ENCODE data around the gene FEM1A.
"Not testable (repeated sequence)": the region's sequence is repeated elsewhere in the genome, so short reads cannot be mapped to it uniquely, and the experiment has no call there.

Gene FEM1A, protein sequence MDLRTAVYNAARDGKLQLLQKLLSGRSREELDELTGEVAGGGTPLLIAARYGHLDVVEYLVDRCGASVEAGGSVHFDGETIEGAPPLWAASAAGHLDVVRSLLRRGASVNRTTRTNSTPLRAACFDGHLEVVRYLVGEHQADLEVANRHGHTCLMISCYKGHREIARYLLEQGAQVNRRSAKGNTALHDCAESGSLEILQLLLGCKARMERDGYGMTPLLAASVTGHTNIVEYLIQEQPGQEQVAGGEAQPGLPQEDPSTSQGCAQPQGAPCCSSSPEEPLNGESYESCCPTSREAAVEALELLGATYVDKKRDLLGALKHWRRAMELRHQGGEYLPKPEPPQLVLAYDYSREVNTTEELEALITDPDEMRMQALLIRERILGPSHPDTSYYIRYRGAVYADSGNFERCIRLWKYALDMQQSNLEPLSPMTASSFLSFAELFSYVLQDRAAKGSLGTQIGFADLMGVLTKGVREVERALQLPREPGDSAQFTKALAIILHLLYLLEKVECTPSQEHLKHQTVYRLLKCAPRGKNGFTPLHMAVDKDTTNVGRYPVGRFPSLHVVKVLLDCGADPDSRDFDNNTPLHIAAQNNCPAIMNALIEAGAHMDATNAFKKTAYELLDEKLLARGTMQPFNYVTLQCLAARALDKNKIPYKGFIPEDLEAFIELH

DNA sequence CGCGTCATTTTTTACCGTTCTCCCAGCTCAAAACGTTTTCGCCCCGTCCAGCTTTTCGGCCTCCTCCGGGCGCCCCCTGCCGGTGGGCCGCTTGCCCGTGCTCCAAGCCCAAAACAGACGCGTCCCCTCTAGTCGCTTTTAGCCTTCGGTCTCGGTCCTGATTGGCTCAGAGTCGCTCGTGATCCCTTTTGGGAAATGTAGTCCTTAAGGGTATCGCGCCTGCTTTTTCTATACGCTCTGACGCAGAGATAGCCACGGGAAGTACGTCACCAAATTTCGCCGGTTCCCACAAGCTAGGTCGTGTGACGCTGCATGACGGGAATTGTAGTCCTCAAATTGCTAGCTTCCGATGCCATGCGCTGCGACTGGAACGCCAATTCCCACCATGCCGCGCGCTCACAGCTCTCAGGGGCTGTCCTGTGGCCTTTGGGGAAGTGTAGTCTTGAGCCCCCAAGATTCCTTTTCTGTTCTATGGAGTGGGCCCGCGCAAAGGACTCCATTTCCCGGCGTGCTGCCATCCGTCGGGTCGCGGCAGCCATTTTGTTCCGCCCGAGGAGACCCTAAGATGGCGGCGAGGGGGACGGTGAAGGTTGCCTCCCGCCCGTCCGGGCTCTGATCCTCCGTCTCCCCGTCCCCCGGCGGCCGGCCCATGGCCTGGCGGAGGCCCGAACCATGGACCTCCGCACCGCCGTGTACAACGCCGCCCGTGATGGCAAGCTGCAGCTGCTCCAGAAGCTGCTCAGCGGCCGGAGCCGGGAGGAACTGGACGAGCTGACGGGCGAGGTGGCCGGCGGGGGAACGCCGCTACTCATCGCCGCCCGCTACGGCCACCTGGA lies at the start of gene FEM1A:
TSS of gene FEM1A (plus strand) at position 552 of the 836 bp plus-strand sequence. CDS start at position 673, 121 bp downstream.
- peak; percentile 99 to 100 for DNase-seq

DNA sequence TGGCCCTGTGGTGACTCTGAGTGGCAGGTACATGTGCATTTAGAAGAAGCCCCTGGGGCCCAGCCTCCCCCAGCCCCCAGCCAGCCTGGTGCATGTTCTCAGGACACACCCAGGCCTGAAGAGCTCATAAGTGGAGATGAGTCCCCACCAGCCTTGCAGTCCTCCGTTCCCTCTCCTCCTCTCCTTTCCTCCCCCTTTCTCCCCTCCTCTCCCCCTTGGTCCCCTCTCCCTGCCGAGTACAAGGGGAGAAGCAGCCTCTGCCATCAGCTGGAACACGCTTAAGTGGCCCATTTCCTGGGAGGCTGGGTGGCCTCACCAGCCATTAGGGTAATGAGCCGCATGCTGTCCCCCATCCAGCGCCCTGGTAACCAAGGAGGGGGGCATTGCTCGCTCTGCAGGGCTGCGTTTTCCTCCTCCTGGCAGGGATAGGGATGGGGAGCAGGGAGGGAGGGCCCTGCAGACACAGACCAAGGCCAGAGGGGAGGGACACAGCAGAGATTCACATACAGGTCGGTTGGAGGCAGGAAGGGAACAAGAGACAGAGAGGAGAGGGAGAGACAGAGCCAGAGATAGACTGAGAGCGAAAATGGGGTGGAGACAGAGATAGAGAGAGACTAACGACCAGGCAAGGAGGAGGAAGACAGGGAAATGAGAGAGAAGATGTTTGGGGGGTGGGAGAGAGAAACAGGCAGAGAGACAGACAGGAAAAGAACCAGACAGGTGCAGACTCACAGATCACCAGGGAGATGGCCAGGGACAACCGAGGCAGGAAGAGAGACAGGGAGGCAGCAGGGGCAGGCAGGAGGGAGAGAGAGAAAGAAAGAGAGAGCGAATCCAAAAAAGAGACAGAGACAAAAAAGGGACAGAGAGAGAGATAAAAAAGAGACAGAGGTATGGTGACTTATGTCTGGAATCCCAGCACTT lies 48.5 kb upstream of the FEM1A start:
- no peak for DNase-seq

DNA sequence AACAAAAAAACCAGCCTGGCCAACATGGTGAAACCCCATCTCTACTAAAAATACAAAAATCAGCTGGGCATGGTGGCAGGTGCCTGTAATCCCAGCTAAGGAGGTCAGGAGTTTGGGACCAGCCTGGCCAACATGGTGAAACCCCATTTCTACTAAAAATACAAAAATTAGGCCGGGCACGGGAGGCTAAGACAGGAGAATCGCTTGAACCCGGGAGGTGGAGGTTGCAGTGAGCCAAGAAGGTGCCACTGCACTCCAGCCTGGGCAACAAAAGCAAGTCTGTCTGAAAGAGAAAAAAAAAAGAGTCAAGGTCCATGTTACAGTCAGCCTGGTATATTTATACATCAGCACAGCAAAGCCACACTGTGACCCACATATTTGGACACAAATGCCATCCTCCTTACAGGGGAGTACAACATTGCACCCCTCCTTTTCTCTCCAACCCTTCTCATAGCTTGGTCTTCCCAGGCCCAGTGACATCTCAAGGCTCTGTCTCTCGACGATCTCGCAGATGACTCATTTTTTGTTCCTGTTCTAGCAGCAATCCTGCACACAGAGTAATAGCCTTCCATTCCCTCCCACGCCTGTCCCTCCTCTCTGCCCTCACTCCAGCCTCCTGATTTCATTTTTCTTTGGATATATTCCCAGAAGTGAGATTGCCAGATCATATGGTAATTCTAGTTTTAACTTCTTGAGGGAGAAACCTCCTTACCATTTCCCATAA lies 46.9 kb upstream of the FEM1A start:
- no peak for DNase-seq

DNA sequence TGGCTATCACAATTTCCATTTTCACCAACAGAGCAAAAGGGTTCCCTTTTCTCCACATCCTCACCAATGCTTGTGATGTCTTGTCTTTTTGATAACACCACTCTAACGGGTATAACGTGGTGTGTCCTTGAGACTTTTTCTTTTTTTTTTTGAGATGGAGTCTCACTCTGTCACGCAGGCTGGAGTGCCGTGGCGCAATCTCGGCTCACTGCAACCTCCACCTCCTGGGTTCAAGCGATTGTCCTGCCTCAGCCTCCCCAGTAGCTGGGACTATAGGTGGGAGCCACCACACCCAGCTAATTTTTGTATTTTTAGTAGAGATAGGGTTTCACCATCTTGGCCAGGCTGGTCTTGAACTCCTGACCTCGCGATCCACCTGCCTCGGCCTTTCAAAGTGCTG lies 46.4 kb upstream of the FEM1A start:
- not testable (repeated sequence) for DNase-seq

DNA sequence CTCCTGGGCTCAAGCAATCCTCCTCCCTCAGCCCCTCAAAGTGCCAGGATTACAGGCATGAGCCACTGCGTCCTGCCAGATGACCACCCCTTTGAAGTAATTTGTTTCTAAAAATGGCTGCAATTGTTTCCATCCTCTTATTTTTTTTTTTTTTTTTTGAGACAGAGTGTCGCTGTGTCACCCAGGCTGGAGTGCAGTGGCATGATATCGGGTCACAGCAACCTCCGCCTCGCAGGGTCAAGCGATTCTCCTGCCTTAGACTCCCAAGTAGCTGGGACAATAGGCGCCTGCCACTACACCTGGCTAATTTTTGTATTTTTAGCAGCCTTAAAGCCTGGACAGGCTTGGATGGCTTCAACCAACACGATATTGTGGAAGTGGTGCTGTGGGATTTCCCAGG lies 45.5 kb upstream of the FEM1A start:
- no peak for DNase-seq

DNA sequence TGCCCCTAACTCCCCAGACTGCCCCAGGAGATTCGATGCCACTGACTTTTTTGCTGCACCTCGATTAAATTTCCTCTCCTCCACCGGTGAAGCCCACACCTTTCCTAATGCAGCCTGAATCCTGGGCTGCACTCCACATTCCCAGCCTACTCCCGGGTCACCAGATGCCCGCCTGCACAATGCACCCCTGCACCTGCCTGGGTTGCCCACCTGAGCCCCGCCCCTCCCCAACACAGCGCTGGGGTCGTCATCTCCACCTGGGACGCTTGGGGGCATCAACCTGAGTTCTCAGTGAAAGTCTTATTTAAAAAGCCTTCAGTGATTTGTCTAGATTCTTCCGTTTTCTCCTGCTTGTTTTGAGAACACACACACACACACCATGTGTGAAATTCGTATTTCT lies 43.3 kb upstream of the FEM1A start:
- no peak for DNase-seq

DNA sequence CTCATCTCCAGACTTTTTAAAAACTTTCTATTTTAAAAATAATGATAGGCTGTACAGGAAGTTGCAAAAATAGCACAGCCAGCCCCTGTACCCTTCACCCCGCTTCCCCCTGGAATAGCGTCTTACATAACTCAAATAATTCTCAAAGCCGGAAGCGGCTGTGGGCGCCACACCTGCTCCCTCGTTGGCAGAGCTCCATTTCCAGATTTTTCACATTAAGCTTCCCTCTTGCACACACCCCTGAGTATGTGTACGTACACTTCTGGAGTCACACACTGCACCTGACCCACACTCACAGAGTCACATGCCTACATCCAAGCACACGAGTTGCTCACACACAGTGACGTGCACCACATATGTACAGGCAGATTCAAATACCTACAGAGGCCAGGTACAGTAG lies 42.9 kb upstream of the FEM1A start:
- peak; percentile 43 to 51 for DNase-seq

DNA sequence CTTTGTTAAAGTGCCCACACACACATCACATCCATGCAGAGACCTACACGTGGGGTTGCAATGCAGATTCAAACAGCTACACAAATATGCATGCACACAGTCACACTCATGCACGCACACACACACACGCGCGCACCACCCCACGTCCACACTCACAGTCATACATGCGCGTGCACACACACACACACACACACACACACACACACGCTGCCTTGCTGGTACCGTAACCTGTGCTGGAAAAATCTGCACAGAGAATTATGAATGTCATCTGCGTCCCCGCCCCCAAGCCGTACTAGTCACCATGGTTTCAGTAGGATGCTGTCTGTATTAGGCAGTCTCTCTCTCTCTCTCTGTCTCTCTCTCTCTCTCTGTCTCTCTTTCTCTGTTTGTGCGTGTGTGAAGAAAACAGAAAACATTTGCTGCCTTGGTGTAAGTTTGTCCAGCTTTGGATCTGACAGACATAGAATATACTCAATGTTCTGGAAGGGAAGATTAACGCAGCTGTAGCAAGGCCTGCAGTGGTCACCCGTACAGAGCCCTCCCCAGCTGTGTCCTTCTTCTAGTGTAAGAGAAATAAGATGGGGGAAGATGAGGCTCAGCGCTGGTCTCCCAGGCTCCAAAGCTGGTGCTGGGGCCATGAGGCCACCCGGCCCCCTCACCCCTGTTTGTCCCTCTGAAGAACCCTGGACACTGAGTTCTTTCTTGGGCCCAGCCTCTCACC lies 41.5 kb upstream of the FEM1A start:
- no peak for DNase-seq

DNA sequence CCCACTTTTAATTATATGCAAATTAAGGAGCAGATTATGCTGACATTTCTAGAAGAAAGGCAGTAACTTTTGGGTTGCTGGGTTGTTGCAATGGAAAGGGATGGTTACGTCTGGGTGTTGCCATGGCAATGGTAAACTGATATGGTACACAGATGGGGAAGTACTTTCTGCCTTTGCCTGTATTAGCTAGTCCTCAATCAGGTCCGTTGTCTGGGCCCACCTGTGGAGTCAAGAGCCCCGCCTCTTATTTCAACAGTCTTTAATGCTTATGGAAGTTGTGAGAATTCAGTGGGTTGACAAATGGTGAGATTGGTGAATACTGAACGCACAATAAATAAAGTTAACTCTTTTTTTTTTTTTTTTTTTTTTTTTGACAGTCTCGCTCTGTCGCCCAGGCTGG lies 37.3 kb upstream of the FEM1A start:
- DNase-seq: no peak

DNA sequence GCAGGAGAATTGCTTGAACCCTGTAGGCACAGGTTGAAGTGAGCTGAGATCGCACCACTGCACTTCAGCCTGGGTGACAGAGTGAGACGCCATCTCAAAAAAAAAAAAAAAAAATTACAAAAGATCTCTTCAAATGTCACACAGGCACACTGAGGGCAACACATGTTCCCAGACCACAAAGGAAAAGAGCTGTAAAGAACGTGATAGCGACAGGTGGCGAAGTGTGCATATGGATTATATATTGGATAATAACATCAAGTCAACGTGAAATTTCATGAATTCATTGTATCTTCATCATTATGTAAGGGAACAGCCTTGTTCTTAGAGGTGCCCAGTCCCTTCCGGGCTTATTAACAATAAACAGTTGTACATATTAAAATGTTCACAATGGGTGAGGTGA lies 36.1 kb upstream of the FEM1A start:
- no peak for DNase-seq

DNA sequence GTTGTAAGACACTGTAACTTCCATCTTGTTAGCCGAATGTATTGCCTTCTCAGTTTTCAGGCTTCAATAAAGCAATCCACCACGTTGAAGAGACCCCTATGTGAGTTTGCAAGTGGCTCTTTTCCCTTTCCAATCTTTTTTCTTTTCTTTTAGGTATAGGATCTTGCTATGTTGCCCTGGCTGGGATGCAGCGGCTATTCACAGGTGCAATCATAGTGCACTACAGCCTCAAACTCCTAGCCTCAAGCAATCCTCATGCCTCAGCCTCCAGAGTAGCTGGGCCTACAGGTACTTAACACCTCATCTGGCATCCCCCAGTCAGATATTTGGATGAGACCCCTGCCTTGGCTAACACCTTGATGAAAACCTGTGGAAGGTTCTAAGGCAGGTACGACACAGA lies 33.5 kb upstream of the FEM1A start:
- DNase-seq: no peak

DNA sequence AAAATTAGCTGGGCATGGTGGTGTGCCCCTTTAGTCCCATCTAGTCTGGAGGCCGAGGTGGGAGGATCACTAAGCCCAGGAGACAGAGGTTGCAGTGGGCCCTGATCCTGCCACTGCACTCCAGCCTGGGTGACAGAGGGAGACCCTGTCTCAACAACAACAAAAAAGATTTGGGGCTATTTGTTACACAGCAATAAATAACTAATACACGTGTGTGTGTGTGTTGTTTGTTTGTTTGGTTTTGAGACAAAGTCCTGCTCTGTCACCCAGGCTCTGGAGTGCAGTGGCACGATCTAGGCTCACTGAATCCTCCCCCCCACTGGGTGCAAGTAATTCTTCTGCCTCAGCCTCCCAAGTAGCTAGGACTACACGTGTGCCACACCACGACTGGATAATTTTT lies 32.9 kb upstream of the FEM1A start:
- no peak for DNase-seq

DNA sequence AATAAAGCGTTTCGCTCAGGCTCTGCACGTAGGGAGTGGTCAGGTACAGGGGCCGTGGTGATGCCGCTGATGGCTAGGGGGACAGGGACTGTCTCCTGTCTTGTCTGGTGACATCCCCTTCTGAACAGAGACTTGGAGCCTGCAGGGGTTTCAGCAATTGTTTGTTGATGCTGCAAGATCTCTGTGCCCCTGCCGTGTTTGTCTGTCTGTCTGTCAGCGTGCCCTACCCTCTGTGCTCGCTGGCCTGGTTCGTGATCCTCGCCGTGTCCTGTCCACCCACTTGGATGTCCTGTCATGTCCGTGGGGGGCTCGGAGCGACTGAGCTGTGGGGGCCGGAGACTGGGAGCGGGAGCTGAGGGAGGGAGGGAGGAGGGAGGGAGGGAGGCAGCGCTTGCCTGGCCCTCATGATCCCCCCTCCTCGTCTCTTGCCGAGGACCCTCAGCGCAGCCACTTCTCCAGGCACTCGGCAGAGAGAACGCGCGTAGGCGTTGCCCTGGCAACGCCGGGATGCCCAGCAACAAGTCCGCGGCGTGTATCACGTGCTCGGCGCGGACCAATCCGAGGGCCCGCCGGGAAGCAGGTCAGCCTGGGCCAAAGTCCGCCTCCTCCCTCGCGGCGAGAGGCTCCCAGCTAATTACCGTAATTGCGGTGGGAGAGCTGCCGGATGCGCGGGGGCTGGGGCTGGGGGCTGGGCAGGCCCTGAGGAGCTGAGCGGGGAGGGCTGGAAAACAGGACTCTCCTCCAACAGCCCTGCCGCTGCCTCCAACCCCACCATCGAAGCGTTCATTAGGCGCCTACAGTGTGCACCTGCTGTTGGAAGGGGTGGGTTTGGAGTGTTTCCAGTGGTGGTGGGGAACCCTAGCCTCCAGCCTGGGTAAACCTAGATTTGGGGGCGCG lies 31.9 kb upstream of the FEM1A start:
- peak; percentile 90 to 93 for DNase-seq

DNA sequence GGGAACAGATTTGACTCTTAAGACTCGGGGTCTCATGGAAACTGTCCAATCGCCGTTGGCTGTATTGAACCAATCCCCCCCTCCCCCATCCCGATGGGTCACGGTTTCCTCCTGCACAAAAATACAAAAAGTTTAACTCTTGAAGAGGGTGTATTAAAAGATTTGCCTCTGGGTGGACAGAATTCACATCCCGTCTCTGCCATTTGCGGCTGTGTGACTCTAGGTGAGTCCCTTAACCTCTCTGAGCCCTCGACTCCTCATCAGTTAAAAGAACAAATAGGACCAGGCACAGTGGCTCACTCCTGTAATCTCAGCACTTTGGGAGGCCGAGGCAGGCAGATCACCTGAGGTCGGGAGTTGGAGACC lies 31.3 kb upstream of the FEM1A start:
- no peak for DNase-seq

DNA sequence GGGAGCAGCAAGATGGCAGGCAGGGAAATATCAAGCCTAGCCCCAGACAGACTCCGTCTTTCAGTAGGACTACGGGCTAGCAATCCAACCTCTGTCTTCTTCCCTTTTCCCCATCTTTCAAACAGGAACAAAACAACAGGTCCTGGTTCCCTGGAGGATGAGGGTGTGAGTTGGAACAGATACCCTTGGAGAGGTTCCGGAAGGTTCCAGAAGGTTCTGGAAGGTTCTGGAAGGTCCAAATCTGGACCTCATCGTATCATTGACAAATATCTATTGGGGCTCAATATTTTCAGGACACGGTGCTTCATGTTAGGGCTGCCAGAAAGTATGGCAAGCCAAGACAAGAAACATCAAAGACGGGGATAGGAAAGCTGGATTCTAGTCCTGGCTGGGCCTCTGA lies 28.5 kb upstream of the FEM1A start:
- DNase-seq: no peak

DNA sequence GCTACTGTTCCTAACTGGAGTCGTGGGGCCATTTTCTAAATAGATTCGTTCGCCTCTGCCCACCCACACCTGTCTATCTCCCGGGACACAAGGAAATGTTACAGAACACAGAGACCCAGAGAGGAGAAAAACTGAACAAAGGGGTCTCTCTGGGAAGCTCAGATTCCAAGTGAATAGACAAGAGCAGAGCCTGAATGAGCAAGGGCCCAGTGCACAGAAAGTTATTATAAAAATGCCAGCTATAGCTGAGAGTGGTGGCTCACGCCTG lies 27.2 kb upstream of the FEM1A start:
- DNase-seq: no peak

DNA sequence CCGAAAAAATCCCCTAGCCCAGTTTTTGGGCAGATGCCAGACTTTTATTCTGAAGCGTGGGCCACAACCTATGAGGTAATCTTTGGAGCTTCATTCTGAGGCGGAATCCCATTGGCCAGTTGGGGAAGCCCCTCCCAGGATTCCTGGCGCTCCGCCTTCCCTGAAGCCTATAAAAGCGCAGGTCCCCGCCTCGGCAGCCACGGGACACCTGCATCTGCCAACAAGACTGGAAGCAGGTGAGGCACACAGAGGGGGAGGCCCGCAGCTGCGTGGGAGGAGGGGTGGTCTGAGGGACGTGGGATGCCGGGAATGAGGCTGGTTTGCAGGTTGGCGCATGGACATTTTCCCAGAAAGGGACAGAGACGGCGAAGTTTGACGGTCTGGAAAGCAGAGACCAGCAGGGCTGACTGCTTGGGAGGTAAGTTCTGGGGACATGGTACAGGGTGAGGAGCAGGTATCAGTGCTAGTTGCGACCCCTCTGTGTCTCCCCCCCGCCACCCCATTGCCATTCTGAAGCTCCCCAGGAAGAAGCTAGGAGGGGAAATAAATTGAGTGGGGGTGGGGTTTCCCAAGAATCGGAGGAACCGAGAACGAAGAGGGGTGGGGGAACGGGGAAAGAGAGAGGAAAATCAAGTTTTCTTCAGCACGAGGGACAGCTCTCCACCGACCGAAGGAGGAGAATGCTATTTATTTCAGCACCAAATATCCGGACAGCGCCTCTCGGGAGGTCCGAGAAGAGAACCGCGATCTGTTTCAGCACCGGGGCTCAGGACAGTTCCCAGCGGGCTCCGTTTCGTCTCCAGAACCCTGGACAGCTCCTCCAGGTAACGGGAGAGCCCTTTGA lies 22.4 kb upstream of the FEM1A start:
- peak; percentile 87 to 89 for DNase-seq

DNA sequence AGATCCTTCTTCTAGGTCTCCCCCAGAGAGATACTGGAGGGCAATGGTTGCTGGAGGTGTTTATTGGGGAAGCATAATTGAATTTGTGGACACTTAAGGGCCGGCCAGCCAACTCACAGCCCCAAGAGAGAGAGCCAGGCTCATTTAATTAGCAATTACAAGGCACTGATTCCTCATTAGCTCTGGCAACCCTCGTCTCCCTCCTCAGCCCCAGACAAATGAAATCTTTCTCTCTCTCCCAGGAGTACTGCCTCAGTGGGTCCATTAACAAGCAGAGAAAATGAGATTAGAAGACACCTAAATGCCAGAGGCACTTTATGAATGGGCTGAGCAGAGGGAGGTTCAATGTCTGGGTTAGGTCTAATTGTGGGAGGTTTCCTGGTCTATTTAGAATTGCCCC lies 19.0 kb upstream of the FEM1A start:
- DNase-seq: no peak

DNA sequence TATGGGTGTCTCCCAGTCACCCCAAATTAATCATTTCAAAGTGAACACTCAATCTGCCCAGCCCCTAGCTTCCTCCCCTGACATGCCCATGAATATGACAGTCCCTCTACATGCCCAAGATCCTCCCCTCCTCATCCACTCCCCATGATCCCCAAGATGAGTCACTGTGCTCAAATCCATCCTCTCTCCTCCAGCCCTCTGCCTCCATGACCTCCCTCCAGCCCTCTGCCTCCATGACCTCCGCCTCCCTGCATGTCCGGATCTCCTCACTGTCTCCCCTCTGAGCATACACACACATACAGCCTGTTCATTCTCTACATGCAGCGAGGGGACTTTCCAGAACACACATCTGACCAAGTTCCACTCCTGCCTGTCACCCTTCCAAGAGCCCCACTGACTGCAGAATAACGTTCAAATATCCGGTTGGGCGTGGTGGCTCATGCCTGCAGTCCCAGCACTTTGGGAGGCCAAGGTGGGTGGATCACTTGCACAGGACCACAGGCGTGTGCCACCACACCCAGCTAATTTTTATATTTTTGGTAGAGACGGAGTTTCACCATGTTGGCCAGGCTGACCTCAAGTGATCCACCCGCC lies 18.4 kb upstream of the FEM1A start:
- DNase-seq: no peak

Data from SHP77 (cell line).